ENCODE data around the gene ZNF710. TPM values are rescaled to one million over a fixed set of nuclear protein-coding genes. Genes with fewer than 3 reads are reported as not detected.

ZNF710 gene
- total RNA-seq, 1 donor from 2014 or later, result 24.2 TPM

DNA sequence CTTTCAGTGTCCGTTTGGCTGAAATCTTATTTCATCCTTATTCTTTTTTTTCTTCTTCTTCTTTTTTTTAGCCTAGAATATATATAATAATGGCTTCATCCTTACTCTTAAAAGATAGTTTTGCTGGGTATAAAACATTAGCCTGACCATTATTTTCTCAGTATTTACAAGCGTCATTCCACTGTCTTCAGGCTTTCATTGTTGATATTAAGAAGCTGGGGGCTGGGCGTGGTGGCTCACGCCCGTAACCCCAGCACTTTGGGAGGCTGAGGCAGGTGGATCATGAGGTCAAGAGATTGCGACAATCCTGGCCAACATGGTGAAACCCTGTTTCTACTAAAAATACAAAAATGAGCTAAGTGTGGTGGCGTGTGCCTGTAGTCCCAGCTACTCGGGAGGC is 10.6 kb downstream of the ZNF710 start:
- peaks cover 8% of the 10 kb centered on the region for H3K36me3 Mint-ChIP-seq (ENCODE audit: unreplicated experiment)
- no peak for DNase-seq (ENCODE audit: extremely low spot score, unreplicated experiment)
- peaks cover 4% of the 10 kb centered on the region for H3K4me1 Mint-ChIP-seq (ENCODE audit: unreplicated experiment)
- no peaks in the 10 kb centered on the region for H3K27me3 Mint-ChIP-seq (ENCODE audit: unreplicated experiment)
- TF ChIP-seq, protein P1, sequence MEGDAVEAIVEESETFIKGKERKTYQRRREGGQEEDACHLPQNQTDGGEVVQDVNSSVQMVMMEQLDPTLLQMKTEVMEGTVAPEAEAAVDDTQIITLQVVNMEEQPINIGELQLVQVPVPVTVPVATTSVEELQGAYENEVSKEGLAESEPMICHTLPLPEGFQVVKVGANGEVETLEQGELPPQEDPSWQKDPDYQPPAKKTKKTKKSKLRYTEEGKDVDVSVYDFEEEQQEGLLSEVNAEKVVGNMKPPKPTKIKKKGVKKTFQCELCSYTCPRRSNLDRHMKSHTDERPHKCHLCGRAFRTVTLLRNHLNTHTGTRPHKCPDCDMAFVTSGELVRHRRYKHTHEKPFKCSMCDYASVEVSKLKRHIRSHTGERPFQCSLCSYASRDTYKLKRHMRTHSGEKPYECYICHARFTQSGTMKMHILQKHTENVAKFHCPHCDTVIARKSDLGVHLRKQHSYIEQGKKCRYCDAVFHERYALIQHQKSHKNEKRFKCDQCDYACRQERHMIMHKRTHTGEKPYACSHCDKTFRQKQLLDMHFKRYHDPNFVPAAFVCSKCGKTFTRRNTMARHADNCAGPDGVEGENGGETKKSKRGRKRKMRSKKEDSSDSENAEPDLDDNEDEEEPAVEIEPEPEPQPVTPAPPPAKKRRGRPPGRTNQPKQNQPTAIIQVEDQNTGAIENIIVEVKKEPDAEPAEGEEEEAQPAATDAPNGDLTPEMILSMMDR (IDR thresholded peaks at IDR 0.05), result no peak
- peaks cover 5% of the 10 kb centered on the region for H3K9me3 Mint-ChIP-seq (ENCODE audit: unreplicated experiment)
- H3K4me3 Mint-ChIP-seq (ENCODE audit: unreplicated experiment), result no peak overlapping the region
- H3K27ac Mint-ChIP-seq (ENCODE audit: unreplicated experiment), result no peak overlapping the region

- Mint-ChIP-seq H3K27ac (ENCODE audit: unreplicated experiment) (no peak overlapping the region), H3K36me3 (ENCODE audit: unreplicated experiment) (peaks cover 8% of the 10 kb centered on the region), H3K4me3 (ENCODE audit: unreplicated experiment) (no peak overlapping the region), H3K27me3 (ENCODE audit: unreplicated experiment) (no peaks in the 10 kb centered on the region), H3K9me3 (ENCODE audit: unreplicated experiment) (peaks cover 5% of the 10 kb centered on the region), H3K4me1 (ENCODE audit: unreplicated experiment) (peaks cover 4% of the 10 kb centered on the region)
- no peak for DNase-seq (ENCODE audit: extremely low spot score, unreplicated experiment)
- TF ChIP-seq, protein P1 (IDR thresholded peaks at IDR 0.05), result no peak
Measured at GRCh38 chr15:90013503-90013937, 12.4 kb downstream of the ZNF710 start.

- Mint-ChIP-seq H3K27me3 (ENCODE audit: unreplicated experiment) (no peaks in the 10 kb centered on the region), H3K27ac (ENCODE audit: unreplicated experiment) (no peak overlapping the region), H3K4me1 (ENCODE audit: unreplicated experiment) (peaks cover 7% of the 10 kb centered on the region), H3K4me3 (ENCODE audit: unreplicated experiment) (no peak overlapping the region), H3K36me3 (ENCODE audit: unreplicated experiment) (peaks cover 8% of the 10 kb centered on the region), H3K9me3 (ENCODE audit: unreplicated experiment) (peaks cover 5% of the 10 kb centered on the region)
- DNase-seq (ENCODE audit: extremely low spot score, unreplicated experiment), result no peak
- TF ChIP-seq, protein P1 (IDR thresholded peaks at IDR 0.05), result no peak
Measured at GRCh38 chr15:90015294-90015693, 14.2 kb downstream of the ZNF710 start.

DNA sequence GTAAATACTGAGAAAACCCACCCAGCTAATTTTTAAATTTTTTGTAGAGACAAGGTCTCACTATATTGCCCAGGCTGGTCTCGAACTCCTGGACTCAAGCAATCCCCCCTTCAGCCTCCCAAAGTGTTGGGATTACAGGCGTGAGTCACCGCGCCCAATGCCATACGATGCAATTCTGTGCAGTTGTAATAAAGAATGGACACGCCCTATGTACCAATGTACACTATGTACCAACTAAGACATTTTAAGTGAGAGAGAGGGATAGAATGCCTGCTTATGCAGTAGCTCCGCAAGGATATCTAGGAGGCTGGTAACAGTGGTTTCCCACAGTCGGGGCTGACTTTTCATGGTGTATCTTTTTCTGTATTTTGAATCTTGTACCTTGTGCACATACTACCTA is 14.6 kb downstream of the ZNF710 start:
- Mint-ChIP-seq H3K9me3 (ENCODE audit: unreplicated experiment) (peaks cover 5% of the 10 kb centered on the region), H3K27me3 (ENCODE audit: unreplicated experiment) (no peaks in the 10 kb centered on the region), H3K4me3 (ENCODE audit: unreplicated experiment) (no peak overlapping the region), H3K4me1 (ENCODE audit: unreplicated experiment) (peaks cover 8% of the 10 kb centered on the region), H3K36me3 (ENCODE audit: unreplicated experiment) (peaks cover 8% of the 10 kb centered on the region), H3K27ac (ENCODE audit: unreplicated experiment) (no peak overlapping the region)
- TF ChIP-seq, protein P1 (IDR thresholded peaks at IDR 0.05), result no peak
- DNase-seq (ENCODE audit: extremely low spot score, unreplicated experiment), result no peak

DNA sequence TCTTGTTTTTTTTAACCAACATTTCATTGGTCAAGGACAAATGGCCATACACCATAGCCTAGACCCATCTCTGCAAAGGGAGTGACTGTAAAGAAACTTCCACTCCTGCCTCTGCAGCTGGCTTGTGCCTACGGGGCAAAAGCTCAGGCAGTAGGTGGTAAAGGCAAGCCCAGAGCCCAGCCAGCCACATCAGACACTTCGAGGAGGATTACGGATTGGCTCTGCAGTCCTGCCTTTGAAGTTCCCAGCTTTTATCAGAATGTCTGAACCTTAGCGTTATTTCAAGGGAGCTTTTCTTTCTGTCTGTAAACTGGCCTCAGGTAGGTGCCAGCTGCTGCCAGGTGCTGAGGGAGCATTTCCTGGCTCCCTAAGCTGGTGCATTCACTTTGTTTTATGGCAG is 15.6 kb downstream of the ZNF710 start:
- Mint-ChIP-seq H3K27me3 (ENCODE audit: unreplicated experiment) (no peaks in the 10 kb centered on the region), H3K9me3 (ENCODE audit: unreplicated experiment) (no peaks in the 10 kb centered on the region), H3K36me3 (ENCODE audit: unreplicated experiment) (peaks cover 2% of the 10 kb centered on the region), H3K27ac (ENCODE audit: unreplicated experiment) (no peak overlapping the region), H3K4me3 (ENCODE audit: unreplicated experiment) (no peak overlapping the region), H3K4me1 (ENCODE audit: unreplicated experiment) (peaks cover 8% of the 10 kb centered on the region)
- no peak for DNase-seq (ENCODE audit: extremely low spot score, unreplicated experiment)
- TF ChIP-seq, protein P1 (IDR thresholded peaks at IDR 0.05), result no peak

Measured in osteocyte (in vitro differentiated cells).